ENCODE measurements around the gene KCNH6.

The KCNH6 gene

GRCh38 chr17:63534078-63534570, 11.0 kb downstream of the KCNH6 start:
- DNase-seq: no peak

- DNase-seq: no peak
Observed at GRCh38 chr17:63534816-63535455, 11.8 kb downstream of the KCNH6 start.

GRCh38 chr17:63535640-63536039, 12.5 kb downstream of the KCNH6 start:
- no peak for DNase-seq

- no peak for DNase-seq
Observed at GRCh38 chr17:63537001-63537400, 13.8 kb downstream of the KCNH6 start.

- peak in 14 of 56 donors; percentile 5 to 67 (median 16) for DNase-seq
Observed at GRCh38 chr17:63537991-63538692, 15.0 kb downstream of the KCNH6 start.

GRCh38 chr17:63538693-63539595, 15.8 kb downstream of the KCNH6 start:
- no peak for DNase-seq

- no peak for DNase-seq
Observed at GRCh38 chr17:63540590-63540989, 17.4 kb downstream of the KCNH6 start.

- DNase-seq: no peak
Observed at GRCh38 chr17:63542218-63542545, 19.0 kb downstream of the KCNH6 start.

- no peak for DNase-seq
Observed at GRCh38 chr17:63542942-63543821, 20.0 kb downstream of the KCNH6 start.

- no peak for DNase-seq
Observed at GRCh38 chr17:63543822-63544420, 20.8 kb downstream of the KCNH6 start.

- no peak for DNase-seq
Observed at GRCh38 chr17:63544467-63545301, 21.5 kb downstream of the KCNH6 start.

- DNase-seq: no peak
Observed at GRCh38 chr17:63546308-63547082, 23.3 kb downstream of the KCNH6 start.

GRCh38 chr17:63547083-63547523, 23.9 kb downstream of the KCNH6 start:
- DNase-seq: no peak

- peak in 2 of 56 donors; percentile 42 to 45 for DNase-seq
Observed at GRCh38 chr17:63549289-63549945, 26.3 kb downstream of the KCNH6 start.

- peak; percentile 85 to 100 (median 99) for DNase-seq
Observed at GRCh38 chr17:63549946-63550816, 27.0 kb downstream of the KCNH6 start, which contains the start of gene DCAF7. Gene DCAF7 (plus strand): TSS chr17:63550477. CDS start chr17:63550678, 201 bp downstream.

GRCh38 chr17:63550817-63551639, 27.9 kb downstream of the KCNH6 start:
- peak in 7 of 56 donors; percentile 10 to 49 (median 27) for DNase-seq
